Urothelium cell line (cell line): ENCODE results near the gene RNF112.
"Not testable (repeated sequence)": the region's sequence is repeated elsewhere in the genome, so short reads cannot be mapped to it uniquely, and the experiment has no call there.

Experiments
- DNase-seq: peaks from one replicate; pipeline ENCODE4 v3.0.0; 2011; ENCODE audit warnings: low spot score, mixed read lengths
- FAIRE-seq: peaks from 2 replicates; lab custom pipeline; 2011; peaks lifted over from hg19 to GRCh38; lab: Jason Lieb, UNC

Gene RNF112

DNA sequence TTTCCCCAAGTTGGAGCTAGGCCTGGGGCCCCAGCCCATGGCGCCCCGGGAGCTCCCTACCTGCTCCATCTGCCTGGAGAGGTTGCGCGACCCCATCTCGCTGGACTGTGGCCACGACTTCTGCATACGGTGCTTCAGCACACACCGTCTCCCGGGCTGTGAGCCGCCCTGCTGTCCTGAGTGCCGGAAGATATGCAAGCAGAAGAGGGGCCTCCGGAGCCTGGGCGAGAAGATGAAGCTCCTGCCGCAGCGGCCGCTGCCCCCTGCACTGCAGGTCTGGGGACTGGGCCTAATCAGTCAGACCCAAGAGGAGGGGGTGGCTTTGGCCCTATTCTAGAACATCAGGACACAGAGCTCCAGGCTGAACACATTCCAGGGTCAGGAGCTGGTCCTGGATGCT, 1.5 kb downstream of the RNF112 start:
- DNase-seq (no peak), FAIRE-seq (no peak)

DNA sequence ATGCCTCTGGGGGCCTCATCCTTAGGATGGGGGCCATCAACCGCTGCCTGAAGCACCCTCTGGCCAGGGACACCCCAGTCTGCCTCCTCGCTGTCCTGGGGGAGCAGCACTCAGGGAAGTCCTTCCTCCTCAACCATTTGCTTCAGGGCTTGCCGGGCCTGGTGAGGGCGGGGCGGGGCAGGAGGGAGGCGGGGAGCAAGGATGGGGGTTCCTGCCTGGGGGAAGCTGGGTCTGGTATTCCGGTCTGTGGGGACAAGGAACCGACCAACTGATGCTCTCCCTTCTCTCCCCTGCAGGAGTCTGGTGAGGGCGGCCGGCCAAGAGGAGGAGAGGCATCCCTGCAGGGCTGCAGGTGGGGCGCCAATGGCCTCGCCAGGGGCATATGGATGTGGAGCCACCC, 2.0 kb downstream of the RNF112 start:
- FAIRE-seq (no peak), DNase-seq (no peak)

DNA sequence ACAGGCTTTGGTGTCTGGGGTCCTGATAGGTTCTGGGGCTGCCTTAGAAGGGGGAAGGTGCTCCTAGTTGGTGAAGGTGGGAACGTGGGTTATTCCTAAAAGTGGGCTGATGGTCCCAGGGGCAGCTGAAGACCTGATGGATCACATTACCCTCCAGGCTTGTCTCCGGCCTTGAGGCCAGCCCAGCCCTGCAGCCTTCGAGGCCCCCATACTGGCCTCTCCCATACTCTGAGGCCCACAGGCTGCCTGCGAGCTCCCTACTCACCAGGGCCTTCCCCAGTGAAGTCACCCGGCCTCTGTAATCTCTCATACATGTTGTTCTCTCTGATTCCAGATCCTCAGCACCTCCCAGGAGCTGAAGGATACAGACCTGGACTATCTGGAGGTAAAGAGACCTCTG, 2.7 kb downstream of the RNF112 start:
- FAIRE-seq = no peak
- no peak for DNase-seq

DNA sequence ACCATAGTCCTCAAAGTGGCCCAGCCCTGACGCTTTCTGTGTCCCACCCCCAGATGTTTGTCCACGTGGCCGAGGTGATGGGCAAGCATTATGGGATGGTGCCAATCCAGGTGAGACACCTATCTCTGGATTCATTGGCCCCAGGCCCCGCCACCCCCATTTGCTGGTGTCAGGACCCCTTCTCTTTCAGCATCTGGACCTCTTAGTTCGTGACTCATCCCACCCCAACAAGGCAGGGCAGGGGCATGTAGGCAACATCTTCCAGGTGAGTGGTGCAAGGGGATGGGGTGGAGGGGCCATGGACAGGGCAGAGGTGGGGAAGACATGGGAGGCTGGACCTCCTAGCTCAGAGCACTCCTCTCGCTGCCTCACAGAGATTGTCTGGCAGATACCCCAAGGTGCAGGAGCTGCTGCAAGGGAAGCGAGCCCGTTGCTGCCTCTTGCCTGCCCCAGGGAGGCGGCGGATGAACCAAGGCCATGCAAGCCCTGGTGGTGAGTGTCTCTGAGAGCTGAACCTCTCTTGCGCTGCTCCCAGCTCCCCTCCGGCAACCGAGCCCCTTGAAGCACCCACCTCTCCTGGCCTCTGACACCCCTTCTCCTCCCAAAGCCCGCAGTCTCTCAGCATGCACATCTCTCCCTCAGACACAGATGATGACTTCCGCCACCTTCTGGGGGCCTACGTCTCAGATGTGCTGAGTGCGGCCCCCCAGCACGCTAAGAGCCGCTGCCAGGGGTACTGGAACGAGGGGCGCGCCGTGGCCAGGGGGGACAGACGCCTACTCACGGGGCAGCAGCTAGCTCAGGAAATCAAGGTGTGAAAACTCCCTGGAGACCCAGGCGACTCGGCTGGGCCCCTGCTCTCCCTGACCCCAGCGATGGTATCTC, 3.6 kb downstream of the RNF112 start:
- FAIRE-seq (no peak), DNase-seq (no peak)

DNA sequence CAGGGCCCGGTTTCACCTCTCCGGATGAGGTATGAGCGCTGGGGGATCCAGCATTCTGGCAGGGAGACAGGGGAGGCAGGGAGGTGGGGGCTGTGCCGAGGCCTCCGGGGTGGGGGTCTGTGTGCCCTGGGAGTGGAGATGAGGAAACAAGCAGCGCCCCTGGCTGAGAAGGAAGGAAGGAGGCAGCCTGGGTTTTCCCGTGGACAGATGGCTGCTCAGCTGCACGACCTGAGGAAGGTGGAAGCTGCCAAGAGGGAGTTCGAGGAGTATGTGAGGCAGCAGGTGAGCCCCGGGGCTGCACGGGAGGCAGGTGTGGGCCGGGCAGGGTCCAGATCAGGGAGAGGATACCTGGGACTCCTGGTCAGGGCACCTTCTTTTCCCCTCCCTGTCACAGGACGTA, 4.3 kb downstream of the RNF112 start:
- FAIRE-seq (no peak), DNase-seq (no peak)

DNA sequence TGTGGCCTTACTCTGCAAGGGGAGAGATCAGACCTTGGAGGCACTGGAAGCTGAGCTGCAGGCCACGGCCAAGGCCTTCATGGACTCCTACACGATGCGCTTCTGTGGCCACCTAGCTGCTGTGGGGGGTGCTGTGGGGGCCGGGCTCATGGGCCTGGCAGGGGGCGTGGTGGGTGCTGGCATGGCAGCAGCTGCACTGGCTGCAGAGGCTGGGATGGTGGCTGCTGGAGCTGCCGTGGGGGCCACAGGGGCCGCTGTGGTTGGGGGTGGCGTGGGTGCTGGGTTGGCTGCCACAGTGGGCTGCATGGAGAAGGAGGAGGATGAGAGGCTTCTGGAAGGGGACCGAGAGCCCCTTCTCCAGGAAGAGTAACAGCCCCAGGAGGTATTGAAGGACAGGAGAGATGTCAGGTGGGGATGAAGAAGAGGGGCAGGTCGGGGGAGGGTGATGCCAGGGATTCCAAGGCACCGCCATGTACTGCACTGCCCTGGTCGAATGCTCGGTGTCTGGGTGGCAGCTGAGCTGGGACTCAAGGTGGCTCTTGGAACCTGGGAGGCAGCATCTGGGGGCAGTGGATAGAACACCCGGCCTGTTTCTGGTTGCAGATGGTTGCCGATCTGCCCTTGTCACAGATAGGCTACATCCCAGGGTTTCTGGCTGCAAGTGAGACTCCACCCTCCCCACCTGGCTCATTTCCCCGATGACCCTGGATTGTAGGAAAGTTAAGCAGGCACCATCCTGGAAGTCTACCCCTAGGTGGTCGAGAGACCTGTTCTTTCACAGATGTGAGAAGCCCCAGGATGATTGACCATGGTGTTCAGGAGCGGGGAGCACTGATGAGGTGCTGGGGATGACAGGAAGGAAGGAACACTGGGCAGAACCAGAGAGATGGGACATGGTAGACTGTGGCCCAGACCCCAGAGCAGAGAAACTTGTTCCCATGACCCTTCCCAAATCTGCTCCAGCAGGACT, 5.1 kb downstream of the RNF112 start:
- no peak for FAIRE-seq
- no peak for DNase-seq

DNA sequence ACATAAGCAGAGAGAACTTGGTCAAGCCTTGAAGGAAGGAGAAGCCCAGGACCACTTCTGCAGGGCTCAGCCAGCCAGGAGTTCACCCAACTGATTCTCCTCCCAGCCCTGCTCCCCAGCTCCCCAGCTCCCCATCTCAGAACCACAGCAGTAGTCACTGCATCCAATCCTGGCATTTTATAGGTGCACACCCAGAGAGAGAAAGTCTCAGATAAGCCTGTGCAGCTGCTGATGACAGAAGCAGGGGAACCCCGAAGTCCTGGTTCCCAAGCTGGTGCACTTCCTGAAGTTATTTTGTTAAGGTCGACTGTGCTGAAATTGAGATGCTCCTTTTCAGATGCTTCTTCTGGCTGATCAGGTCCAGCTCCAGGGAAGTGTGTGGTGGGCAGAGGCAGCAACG, 6.6 kb downstream of the RNF112 start:
- FAIRE-seq (no peak), DNase-seq (no peak)

DNA sequence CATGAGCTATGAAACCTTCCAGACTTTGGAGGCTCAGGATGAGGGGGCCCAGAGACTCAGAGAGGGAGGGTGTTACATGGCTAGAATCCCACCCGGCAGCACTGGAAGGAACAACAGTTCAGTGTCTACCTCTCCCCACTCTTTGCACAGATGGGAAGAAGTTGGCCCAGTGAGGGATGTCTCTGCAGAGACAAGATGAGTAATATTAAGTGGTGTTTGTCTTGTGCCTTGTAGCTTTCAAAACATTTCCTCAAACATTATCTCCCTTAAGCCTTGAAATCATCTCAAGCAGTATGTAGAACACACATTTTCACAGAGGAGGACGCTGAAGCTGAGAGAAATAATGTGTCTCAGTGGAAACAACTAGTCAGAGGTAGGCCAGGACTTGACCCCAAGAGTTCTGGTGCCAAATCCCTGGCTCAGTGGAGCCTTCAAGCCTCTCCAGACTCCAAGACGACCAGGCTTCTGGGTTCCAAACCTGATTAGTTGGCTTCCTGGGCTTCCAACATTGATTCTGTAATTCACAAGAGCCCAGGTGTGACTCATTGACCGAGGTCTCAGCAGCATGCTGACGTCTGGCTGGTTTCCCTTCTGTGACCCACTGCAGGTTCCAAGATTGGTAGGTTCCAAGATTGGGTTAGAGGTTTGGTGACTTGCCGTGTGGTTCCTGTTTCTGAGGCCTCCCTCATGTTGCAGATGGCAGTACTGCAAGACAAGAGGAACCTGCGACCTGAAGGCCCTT, 7.4 kb downstream of the RNF112 start:
- FAIRE-seq (no peak), DNase-seq (no peak)

DNA sequence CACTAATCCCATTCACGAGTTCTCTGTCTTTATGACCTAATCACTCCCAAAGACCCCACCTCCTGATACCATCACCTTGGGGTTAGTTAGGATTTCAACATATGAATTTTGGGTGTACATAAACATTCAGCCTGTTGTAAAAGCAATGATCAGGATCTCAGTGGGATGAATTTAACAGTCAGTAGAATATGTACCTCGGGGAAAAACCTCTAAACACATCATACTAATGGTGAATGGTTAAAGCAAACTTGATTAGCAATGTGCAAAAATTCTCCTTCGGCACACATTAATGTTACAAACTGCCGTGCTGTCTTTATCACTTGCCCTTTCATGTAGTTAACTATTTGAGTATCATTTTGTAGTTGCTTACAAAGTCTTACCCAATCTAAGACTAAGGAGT, 10.2 kb downstream of the RNF112 start:
- FAIRE-seq (no peak), DNase-seq (no peak)

DNA sequence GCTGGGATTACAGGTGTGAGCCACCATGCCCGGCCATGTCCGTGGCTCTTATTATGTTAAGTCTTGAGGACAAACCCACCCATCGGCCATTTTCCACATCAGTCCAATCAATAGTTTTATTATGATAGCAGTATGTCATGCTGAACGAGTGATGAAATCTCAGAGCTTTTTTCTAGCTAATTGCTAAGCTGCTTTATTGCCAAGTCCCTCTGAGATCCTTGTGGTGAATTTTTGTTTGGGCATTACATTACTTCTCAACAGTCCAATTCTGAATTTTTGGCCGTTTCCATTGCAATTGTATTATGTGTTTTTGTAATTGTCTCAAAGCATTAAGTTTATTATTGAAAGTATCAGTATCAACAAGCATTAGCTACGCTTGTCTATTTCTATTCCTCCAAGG, 10.9 kb downstream of the RNF112 start:
- FAIRE-seq (no peak), DNase-seq (no peak)

DNA sequence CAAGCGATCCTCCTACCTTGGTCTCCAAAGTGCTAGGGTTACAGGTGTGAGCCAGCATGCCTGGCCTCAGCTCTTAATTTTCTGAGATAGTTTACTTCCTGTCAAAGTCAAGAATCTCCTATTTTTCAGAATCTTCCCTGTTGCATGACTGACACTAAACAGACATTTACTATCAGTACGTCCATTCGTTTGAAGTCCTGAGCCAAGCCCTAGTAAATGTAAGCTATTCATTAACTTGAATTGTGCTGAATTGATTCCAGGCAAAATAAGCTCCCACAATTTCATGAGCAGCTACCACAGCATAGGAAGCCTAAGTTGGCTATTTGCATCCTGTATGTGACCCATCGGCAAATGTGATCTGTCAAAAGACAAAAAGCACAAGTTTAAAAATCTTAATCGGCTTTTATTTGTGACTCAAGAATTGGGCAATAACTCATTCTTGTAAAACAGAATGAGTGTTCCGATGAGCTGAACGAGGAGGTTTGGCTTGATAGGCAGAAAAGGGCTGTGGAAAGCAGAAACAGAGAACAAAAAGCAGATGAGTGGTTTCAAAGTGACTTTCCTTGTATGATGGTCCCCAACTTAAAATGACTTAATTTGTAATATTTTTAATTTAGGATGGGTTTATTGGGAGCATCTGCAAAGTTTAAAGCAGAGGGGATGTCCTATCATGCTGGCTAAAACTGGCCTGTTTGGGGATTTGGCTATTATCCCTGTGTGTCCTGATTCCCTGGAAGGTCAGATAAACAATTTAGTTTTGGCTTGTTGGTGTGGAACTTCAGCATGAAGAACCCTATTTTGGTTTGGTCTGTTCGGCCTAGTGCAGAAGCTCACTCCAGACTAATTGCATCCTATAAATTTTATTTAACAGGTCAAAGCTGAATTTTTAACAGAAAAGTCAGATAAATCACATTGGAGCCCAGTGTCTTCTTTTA, 14.2 kb downstream of the RNF112 start:
- no peak for DNase-seq

DNA sequence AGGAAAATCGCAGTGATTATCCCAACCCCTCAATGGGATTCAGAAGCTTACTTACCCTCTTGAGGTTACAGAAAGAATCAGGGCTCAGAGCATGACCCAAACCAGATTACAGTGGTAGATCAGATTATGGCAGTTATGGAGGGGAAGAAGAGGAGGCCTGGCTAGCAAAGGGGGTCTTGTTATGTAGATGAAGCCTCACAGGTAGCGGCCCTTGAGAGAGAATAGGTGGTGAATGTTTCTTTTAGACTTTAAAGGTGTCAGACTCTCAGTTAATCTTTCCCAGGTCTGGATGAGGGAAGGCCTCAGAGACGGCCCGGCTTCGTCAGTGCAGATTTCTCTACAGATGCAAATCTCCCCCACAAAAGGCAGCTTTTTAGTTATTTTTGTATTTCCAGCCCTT, 15.6 kb downstream of the RNF112 start:
- DNase-seq (no peak), FAIRE-seq (no peak)

More for the DNA sequence above, 14.2 kb downstream of the RNF112 start:
- no peak for FAIRE-seq

DNA sequence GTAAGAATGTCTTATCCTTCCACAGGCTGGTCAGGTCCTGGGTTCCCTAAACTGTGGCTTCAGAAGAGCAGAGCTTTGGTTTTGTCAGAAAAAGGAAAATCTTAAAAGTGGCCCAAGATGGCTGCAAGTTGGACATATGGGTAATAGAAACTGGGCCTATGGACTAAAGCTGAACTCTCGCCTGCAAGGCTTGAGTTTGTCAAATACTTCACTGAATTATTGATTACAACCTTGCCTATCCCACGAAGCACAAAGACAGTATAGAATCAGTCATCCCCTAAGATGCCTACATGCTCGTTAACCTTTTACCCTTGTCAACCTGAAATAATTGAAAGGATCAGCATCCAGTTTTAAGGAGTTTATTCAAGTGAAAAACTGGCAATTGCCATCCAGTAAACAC, 20.7 kb downstream of the RNF112 start:
- no peak for FAIRE-seq
- DNase-seq = no peak

DNA sequence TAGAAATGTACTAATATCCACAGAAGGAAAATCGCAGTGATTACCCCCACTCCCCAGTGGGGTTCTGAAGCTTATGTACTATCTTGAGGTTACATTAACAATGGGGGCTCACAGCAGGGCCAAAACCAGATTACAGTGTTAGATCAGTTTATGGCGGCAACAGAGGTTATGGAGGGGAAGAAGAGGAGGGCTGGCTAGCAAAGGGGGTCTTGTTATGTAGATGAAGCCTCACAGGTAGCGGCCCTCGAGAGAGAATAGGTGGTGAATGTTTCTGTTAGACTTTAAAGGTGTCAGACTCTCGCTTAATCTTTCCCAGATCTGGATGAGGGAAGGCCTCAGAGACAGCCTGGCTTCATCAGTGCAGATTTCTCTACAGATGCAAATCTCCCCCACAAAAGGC, 22.2 kb downstream of the RNF112 start:
- DNase-seq = no peak

DNA sequence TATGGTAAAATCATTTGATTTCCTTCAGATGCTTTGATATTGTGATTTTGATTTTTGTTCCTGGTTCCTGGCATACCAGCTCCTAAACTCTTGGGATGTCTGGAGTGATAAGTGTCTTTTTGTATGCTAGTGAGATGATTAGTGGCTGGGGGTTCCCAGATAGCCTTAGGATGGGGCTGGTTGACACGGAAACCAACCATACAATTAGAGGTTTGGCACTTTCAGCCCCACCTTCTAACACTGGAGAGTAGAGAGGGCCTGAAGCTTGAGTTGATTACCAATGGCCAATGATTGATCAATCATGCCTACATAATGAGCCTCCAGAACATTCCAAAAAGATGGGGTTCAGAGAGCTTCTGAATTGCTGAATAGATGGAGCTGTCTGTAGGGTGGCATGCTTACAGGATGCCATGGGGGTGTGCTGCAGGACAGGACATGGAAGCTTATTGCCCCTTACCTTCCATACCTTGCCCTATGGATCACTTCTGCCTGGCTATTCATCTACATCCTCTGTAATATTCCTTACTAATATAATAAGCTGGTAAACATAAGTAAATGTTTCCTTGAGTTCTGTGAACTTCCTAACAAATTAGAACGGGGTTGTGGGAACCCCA, 22.8 kb downstream of the RNF112 start:
- DNase-seq = no peak
- FAIRE-seq = no peak

More for the DNA sequence above, 22.2 kb downstream of the RNF112 start:
- FAIRE-seq = no peak

DNA sequence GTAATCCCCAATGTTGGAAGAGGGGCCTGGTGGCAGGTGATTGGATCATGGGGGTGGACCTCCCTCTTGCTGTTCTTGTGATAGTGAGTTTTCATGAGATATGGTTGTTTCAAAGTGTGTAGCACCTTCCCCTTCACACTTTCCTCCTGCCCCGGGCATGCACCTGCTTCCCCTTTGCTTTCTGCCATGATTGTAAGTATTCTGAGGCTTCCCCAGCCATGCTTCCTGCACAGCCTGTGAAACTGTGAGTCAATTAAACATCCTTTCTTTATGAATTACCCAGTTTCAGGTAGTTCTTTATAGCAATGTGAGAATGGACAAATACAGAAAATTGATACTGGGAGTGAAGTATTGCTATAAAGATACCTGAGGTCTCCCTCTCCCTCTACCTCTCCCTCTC, 29.4 kb downstream of the RNF112 start:
- no peak for FAIRE-seq
- no peak for DNase-seq

DNA sequence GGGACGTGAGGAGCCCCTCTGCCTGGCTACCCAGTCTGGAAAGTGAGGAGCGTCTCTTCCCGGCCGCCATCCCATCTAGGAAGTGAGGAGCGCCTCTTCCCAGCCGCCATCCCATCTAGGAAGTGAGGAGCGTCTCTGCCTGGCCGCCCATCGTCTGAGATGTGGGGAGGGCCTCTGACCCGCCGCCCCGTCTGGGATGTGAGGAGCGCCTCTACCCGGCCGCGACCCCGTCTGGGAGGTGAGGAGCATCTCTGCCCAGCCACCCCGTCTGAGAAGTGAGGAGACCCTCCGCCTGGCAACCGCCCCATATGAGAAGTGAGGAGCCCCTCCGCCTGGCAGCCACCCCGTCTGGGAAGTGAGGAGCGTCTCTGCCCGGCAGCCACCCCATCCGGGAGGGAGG, 30.3 kb downstream of the RNF112 start:
- not testable (repeated sequence) for DNase-seq

DNA sequence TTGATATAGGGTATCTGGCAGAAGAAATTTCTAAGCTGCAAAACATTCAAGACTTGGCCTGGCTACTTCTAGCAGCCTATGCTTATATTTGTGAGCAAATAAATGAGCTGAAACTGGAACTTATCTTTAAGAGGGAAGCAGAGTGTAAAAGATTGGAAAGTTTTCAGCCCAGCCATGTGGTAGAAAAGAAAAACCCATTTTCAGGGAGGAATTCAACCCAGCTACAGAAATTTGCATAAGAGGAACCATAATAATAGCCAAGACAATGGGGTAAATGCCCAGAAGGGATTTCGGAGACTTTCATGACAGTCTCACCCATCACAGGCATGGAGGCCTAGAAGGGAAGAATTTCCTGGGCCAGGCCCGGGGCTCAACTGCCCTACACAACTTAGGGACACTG, 31.7 kb downstream of the RNF112 start:
- DNase-seq (no peak), FAIRE-seq (no peak)

More for the DNA sequence above, 30.3 kb downstream of the RNF112 start:
- FAIRE-seq = not testable (repeated sequence)

DNA sequence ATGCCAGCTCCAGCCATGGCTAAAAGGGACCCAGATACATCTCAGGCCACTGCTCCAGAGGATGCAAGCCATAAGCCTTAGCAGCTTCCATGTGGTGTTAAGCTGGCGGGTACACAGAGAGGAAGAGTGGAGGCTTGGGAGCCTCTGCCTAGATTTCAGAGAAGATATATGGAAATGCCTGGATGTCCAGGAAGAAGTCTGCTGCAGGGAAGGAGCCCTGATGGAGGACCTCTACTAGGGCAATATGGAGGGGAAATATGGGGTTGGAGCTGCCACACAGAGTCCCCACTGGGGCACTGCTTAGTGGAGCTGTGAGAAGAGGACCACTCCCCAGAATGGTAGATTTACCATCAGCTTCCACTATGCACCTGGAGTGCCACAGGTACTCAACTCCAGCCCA, 32.1 kb downstream of the RNF112 start:
- FAIRE-seq = no peak
- no peak for DNase-seq
